HPDE6-E6E7 (cell line): ENCODE results near the gene PCGF5.

Experiments
- DNase-seq: peaks from one replicate; pipeline ENCODE4 v3.0.0; 2011; ENCODE audit warnings: missing footprints; ENCODE audit errors: extremely low spot score

The PCGF5 gene

DNA sequence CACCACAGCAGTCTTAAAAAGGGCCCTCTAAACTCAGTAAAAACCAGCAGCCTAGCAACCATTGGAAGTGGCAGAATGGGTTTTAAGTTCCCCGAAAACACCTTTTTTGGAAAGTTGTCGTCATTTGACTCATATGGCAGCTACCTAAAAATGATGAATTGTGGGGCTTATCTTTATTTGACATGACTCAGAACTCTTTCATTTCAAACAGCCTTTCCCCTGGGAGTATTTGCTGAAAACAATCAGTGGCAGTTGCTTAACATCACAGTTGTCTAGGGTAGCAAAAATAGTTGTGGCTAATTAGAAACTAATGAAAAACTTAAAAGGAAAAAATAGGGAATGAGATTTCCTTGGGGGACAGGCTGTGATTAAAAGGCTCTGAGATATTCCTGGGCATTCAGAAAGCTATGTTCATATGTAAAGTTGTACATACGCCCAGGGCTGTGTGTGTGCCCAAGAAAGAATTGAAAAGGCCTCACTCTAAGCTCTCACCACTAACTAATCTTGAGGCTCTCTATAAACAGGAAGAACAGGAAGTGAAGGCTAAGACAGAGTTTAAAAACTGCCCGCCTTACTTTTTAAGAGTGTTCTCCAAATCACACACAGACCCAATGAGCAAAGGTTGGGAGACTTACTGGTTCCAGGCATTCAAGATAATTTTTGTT is 108.0 kb downstream of the PCGF5 start:
- DNase-seq: no peak
